GM19193 (cell line): ENCODE results near the gene PIP5KL1.

Source experiments
- POLR2A ChIP-seq: IDR thresholded peaks from 4 replicates; pipeline ENCODE4 v1.6.1; 2011; ENCODE audit not compliant: insufficient read depth, insufficient read length; ENCODE audit errors: extremely low read depth

The PIP5KL1 gene

GRCh38 chr9:127943011-127943662 is 12.6 kb upstream of the PIP5KL1 start:
- no peak for TF ChIP-seq POLR2A

- TF ChIP-seq POLR2A = no peak
These were observed 11.8 kb upstream of the PIP5KL1 start for GRCh38 chr9:127942216-127943010.

GRCh38 chr9:127941961-127942215 is 11.3 kb upstream of the PIP5KL1 start:
- no peak for TF ChIP-seq POLR2A

- TF ChIP-seq POLR2A = no peak
These were observed 10.7 kb upstream of the PIP5KL1 start for GRCh38 chr9:127941062-127941960.

- TF ChIP-seq POLR2A = no peak
These were observed 10.0 kb upstream of the PIP5KL1 start for GRCh38 chr9:127940593-127940992.

GRCh38 chr9:127938298-127938690 is 7.7 kb upstream of the PIP5KL1 start:
- no peak for TF ChIP-seq POLR2A

- peak; percentile 87 for TF ChIP-seq POLR2A
These were observed 7.1 kb upstream of the PIP5KL1 start, which contains the start of gene DPM2 for GRCh38 chr9:127937388-127938297. Gene DPM2 (minus strand): TSS chr9:127937854. CDS start chr9:127937820, 34 bp downstream.

GRCh38 chr9:127937056-127937387 is 6.4 kb upstream of the PIP5KL1 start:
- TF ChIP-seq POLR2A = no peak

GRCh38 chr9:127936347-127936852 is 5.8 kb upstream of the PIP5KL1 start:
- TF ChIP-seq POLR2A = no peak

GRCh38 chr9:127935765-127936221 is 5.2 kb upstream of the PIP5KL1 start:
- no peak for TF ChIP-seq POLR2A

GRCh38 chr9:127934986-127935385 is 4.4 kb upstream of the PIP5KL1 start:
- TF ChIP-seq POLR2A = no peak

GRCh38 chr9:127934248-127934647 is 3.7 kb upstream of the PIP5KL1 start:
- no peak for TF ChIP-seq POLR2A

GRCh38 chr9:127931092-127931881 is 710 bp upstream of the PIP5KL1 start:
- no peak for TF ChIP-seq POLR2A
